Endothelial cell of umbilical vein (primary cell): ENCODE results near the gene ITIH2. TPM values are rescaled to one million over a fixed set of nuclear protein-coding genes. Genes with fewer than 3 reads are reported as not detected.
A peak's percentile ranks its signal among the peaks of the same experiment; 100 is the strongest.

ENCODE experiments used
- BruUV-seq: library from RNA; stranded (reverse); fragments of 400-500 nt; replicated peaks from 2 replicates; lab custom pipeline; 2021; lab: Mats Ljungman, UMichigan
- CTCF ChIA-PET: fragments of 300-600, 350-600 bp; sonication (Branson Sonifier 250); formaldehyde crosslinking; loops from one replicate; lab custom pipeline; 2021; ENCODE audit warnings: antibody characterized with exemption, inconsistent platforms; lab: Charles Lee
- POLR2A ChIA-PET: fragments of 300-600, 350-600 bp; sonication (Branson Sonifier 250); formaldehyde crosslinking; loops from one replicate; lab custom pipeline; 2021; ENCODE audit warnings: antibody characterized with exemption, inconsistent platforms; lab: Charles Lee
- DNase-seq: peaks from one replicate; pipeline ENCODE4 v3.0.0-alpha.2; 2011; ENCODE audit warnings: low read depth, low spot score
- FAIRE-seq: peaks from 2 replicates; lab custom pipeline; 2011; peaks lifted over from hg19 to GRCh38; lab: Jason Lieb, UNC
- H2AFZ ChIP-seq: 2 replicates; pipeline ENCODE4 v1.6.0; 2012; ENCODE audit warnings: low read depth, low read length, control low read depth, inconsistent platforms
- H3K27ac ChIP-seq: 2 replicates; pipeline ENCODE4 v1.5.1; 2011; ENCODE audit warnings: low read depth, mild to moderate bottlenecking, control low read depth, low read length, moderate library complexity; ENCODE audit not compliant: insufficient read depth
- H3K27me3 ChIP-seq, 2 experiments: 2 replicates each; pipeline versions ENCODE4 v1.6.0 to v1.6.1; 2011; ENCODE audit warnings: low read length in 2 of 2, mixed read lengths in 1 of 2; ENCODE audit not compliant: control insufficient read depth in 2 of 2, insufficient read depth in 2 of 2
- H3K36me3 ChIP-seq, 2 experiments: 2 replicates in 1 of 2; 3 replicates in 1 of 2; pipeline ENCODE4 v1.5.1; 2011; ENCODE audit warnings: low read length in 2 of 2, mild to moderate bottlenecking in 1 of 2, moderate library complexity in 1 of 2; ENCODE audit not compliant: control insufficient read depth in 2 of 2, insufficient read depth in 2 of 2; ENCODE audit errors: extremely low read depth in 1 of 2
- H3K4me1 ChIP-seq: 3 replicates; pipeline ENCODE4 v1.5.1; 2011; ENCODE audit warnings: mild to moderate bottlenecking, low read length; ENCODE audit not compliant: control insufficient read depth, insufficient read depth; ENCODE audit errors: extremely low read depth
- H3K4me2 ChIP-seq: 2 replicates; pipeline ENCODE4 v1.6.1; 2011; ENCODE audit warnings: low read length, control low read depth, mixed read lengths; ENCODE audit not compliant: insufficient read depth
- H3K4me3 ChIP-seq, 3 experiments: fragments of 200-600 bp in 1 of 3; sonication (generic), shearing (Covaris generic) in 1 of 3; replicated peaks in 1 of 3; 2 replicates each; pipeline ENCODE4 v1.5.1; 2011 to 2016; ENCODE audit warnings: control low read depth in 3 of 3, low read length in 3 of 3, mild to moderate bottlenecking in 2 of 3, inconsistent platforms in 1 of 3, low read depth in 1 of 3, moderate library complexity in 1 of 3; ENCODE audit not compliant: insufficient read depth in 1 of 3
- H3K79me2 ChIP-seq: 2 replicates; pipeline ENCODE4 v1.6.0; 2012; ENCODE audit warnings: low read length, inconsistent platforms; ENCODE audit not compliant: control insufficient read depth, insufficient read depth
- H3K9ac ChIP-seq: replicated peaks from 2 replicates; pipeline ENCODE3; 2011; ENCODE audit warnings: low read length, control low read depth; ENCODE audit not compliant: insufficient read depth; ENCODE audit errors: extremely low read depth
- H3K9me1 ChIP-seq: replicated peaks from 3 replicates; pipeline ENCODE4 v1.6.0; 2011; ENCODE audit warnings: mild to moderate bottlenecking, low read length; ENCODE audit not compliant: control insufficient read depth, insufficient read depth; ENCODE audit errors: extremely low read depth
- H3K9me3 ChIP-seq: replicated peaks from 2 replicates; pipeline ENCODE4 v1.5.1; 2012; ENCODE audit warnings: low read length, inconsistent platforms; ENCODE audit not compliant: control insufficient read depth, insufficient read depth
- H4K20me1 ChIP-seq: replicated peaks from 2 replicates; pipeline ENCODE3; 2011; ENCODE audit warnings: mild to moderate bottlenecking, low read length; ENCODE audit not compliant: control insufficient read depth, insufficient read depth; ENCODE audit errors: extremely low read depth
- EZH2 ChIP-seq: IDR thresholded peaks from 2 replicates; pipeline ENCODE4 v1.6.1; 2012; ENCODE audit warnings: borderline replicate concordance, low read depth, mild to moderate bottlenecking, moderate library complexity, low read length, inconsistent platforms; ENCODE audit not compliant: severe bottlenecking
- GATA2 ChIP-seq: IDR thresholded peaks from 2 replicates; pipeline ENCODE4 v1.7.0; 2011; ENCODE audit warnings: low read depth, mild to moderate bottlenecking, moderate library complexity, mixed read lengths, low read length; ENCODE audit not compliant: insufficient read length, insufficient read depth
- POLR2A ChIP-seq: IDR thresholded peaks from 2 replicates; pipeline ENCODE4 v1.6.1; 2012; ENCODE audit warnings: low read depth, mild to moderate bottlenecking, control low read depth, low read length
- POLR2AphosphoS5 ChIP-seq: IDR thresholded peaks from 2 replicates; pipeline ENCODE4 v1.6.1; 2012; ENCODE audit warnings: low read depth, mild to moderate bottlenecking, control low read depth, low read length, moderate library complexity; ENCODE audit not compliant: insufficient read depth
- dilution Hi-C: fragments of 300-500 bp; cut with MboI; formaldehyde crosslinking; loops from one replicate; pipeline ENCODE4 v1.15.0; 2019; ENCODE audit warnings: low sequenced_read_pairs; ENCODE audit not compliant: extremely low pct_ligation_motif_present
- intact Hi-C: fragments of 100-400 bp; cut with micrococcal nuclease; formaldehyde crosslinking; loops from one replicate; pipeline ENCODE4 v1.10.0; 2022
- polyA plus RNA-seq, 4 experiments: library from polyadenylated mRNA; depleted of rRNA in 3 of 4; stranded (reverse) in 3 of 4; unstranded in 1 of 4; fragments of >200 nt; gene quantifications; 2 replicates each; pipeline versions ENCODE4 v1.2.1 to v1.2.3, GENCODE V29; 2011 to 2012; ENCODE audit warnings: missing spikeins in 1 of 4
- total RNA-seq: library from RNA; stranded (reverse); gene quantifications from 2 replicates; pipeline ENCODE4 v1.2.3, GENCODE V29; 2021

The ITIH2 gene
- total and polyA plus RNA-seq, 2 donors (not counting 3 experiments of a cell fraction or from before 2014, with no cell fraction given): not detected

DNA sequence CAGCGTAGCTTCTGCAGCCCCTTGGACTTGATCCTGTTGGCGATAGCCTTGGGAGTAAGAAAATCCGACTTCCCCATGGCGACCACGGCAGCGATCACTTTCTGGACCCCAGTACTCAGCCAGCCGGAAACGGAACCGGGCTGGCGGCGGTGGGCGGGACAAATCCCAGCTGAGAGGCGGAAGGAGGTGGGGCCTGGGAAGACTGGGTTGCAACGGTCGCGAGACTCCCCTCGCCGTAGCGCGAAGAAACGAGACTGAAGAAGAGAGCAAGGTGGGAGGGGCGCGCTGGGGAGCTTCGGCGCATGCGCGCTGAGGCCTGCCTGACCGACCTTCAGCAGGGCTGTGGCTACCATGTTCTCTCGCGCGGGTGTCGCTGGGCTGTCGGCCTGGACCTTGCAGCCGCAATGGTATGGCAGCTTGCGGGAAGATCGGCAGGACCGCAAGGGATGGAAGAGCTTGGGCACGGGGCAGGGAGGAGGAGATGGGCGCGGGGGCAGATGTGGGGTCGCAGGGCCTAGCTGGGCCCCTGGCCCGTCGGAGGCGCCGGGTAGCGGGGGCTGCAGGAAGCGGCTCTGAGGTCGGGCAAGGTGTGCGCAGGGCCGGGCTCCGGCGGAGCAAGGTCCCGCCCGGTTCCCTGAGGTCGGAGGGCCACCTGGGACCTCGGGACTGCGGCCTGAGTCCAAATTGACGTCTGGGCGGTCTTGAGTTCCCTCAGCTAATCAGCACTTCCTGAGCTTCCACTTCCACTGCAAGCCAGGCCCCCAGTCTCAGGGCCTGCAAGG is 84.9 kb downstream of the ITIH2 start, which contains the start of the genes ATP5F1C and KIN:
Gene ATP5F1C, plus strand, starts transcription at position 321 of the 782 bp plus-strand sequence. Its CDS starts 31 bp downstream, at position 352.
Gene KIN, minus strand, starts transcription at position 137 of the 782 bp plus-strand sequence. Its CDS starts 60 bp downstream, at position 77.
- no peaks in the 10 kb centered on the region for H3K27me3 ChIP-seq
- dilution Hi-C loops (no loop called here), intact Hi-C loops (loop anchor here (1.0 kb wide), 4 partner anchors 9 to 266 kb away; partner anchors contain the start of genes GATA3 and TAF3)
- H3K9ac ChIP-seq: peak within 1 kb of the TSS; percentile 82
- H3K79me2 ChIP-seq: peaks cover 95% of the 10 kb centered on the region
- no peaks in the 10 kb centered on the region for H3K9me1 ChIP-seq
- TF ChIP-seq POLR2AphosphoS5: peak; percentile 87
- no peak for TF ChIP-seq EZH2
- TF ChIP-seq POLR2A: peak; percentile 88
- peak within 1 kb of the TSS; percentile 71 to 95 (median 81) for H3K4me3 ChIP-seq
- peak within 1 kb of the TSS; percentile 53 for H3K27ac ChIP-seq
- FAIRE-seq (peak; percentile 96), DNase-seq (peak; percentile 98)
- H3K4me2 ChIP-seq: peak within 1 kb of the TSS; percentile 92
- CTCF ChIA-PET: interaction anchor here (0.8 to 2.0 kb wide), 8 partner anchors 9 to 1514 kb away, joined by 3 to 19 read pairs (median 5); partner anchors contain the start of gene TAF3
- no peaks in the 10 kb centered on the region for H3K36me3 ChIP-seq
- H2AFZ ChIP-seq: peak within 1 kb of the TSS; percentile 77
- POLR2A ChIA-PET: interaction anchor here (1.0 to 1.6 kb wide), 3 partner anchors 10 to 30 kb away, joined by 4 to 9 read pairs (median 7); partner anchors contain the start of gene TAF3
- H4K20me1 ChIP-seq: peaks cover 3% of the 10 kb centered on the region
- no peaks in the 10 kb centered on the region for H3K9me3 ChIP-seq
- BruUV-seq: no TSS peak
- H3K4me1 ChIP-seq: peaks cover 18% of the 10 kb centered on the region

DNA sequence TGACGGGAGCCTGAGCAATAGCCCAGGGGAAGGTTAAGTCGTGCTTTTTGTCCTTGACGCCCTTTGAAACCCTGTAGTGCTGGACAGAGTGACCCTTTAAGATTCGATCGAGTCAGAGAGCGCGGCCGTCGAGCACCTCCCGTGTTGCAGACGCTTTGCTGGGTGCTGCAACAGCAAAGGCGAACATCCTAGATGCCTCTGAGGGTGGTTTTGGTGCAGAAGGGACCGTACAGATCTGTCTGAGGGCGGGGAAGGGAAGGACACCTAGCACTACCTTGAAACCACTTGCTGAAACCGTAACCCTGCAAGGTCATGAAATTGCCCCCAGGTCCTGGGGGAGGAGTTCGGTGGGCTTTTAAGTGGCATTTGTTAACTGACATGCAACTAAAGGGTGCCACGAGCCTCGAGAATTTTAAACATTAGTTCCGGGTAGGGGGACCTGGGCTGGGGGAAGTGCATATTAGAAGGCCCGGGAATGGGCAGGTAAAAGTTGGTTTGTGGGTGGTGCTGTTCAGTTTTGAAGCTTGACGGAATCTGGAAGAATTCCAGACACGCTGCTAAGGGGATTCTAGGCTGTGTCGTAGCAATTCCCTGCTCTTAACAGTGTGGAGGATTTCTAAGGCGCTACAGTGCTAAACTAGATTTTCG is 85.6 kb downstream of the ITIH2 start:
- CTCF ChIA-PET: interaction anchor here (1.1 to 2.0 kb wide), 9 partner anchors 8 to 264 kb away, joined by 3 to 19 read pairs (median 4); partner anchors contain the start of gene TAF3
- peak; percentile 14 for DNase-seq
- BruUV-seq: no TSS peak

More for the DNA sequence above, 85.6 kb downstream of the ITIH2 start:
- intact Hi-C loops (loop anchor here (1.0 kb wide), 4 partner anchors 9 to 266 kb away; partner anchors contain the start of genes GATA3 and TAF3), dilution Hi-C loops (no loop called here)
- Histone ChIP-seq H3K9me1 (no peaks in the 10 kb centered on the region), H3K36me3 (no peaks in the 10 kb centered on the region), H4K20me1 (peaks cover 3% of the 10 kb centered on the region), H3K4me3 (peak overlapping the region; percentile 14 to 95 (median 65)), H3K27ac (peak overlapping the region; percentile 4), H3K9me3 (no peaks in the 10 kb centered on the region), H3K79me2 (peaks cover 95% of the 10 kb centered on the region), H3K4me1 (peaks cover 18% of the 10 kb centered on the region), H3K27me3 (no peaks in the 10 kb centered on the region), H3K4me2 (peak overlapping the region; percentile 92), H2AFZ (no peak overlapping the region), H3K9ac (peak overlapping the region; percentile 65)
- no peak for TF ChIP-seq GATA2
- POLR2A ChIA-PET: interaction anchor here (1.0 to 1.6 kb wide), 2 partner anchors 15 to 30 kb away, joined by 4 to 9 read pairs; partner anchors contain the start of gene TAF3
- no peak for FAIRE-seq
